Keratinocyte (primary cell): Measurements from ENCODE around the gene ZDHHC22. TPM values are rescaled to one million over a fixed set of nuclear protein-coding genes. Genes with fewer than 3 reads are reported as not detected.
A peak's percentile ranks its signal among the peaks of the same experiment; 100 is the strongest.

Experiments used
- DNase-seq: peaks from one replicate; pipeline ENCODE4 v3.0.0-alpha.2; 2011; ENCODE audit warnings: low read depth, missing footprints, low spot score
- FAIRE-seq: peaks from 2 replicates; lab custom pipeline; 2011; peaks lifted over from hg19 to GRCh38; lab: Jason Lieb, UNC
- H2AFZ ChIP-seq: 2 replicates; pipeline ENCODE4 v1.6.0; 2012; ENCODE audit warnings: low read length, control low read depth, inconsistent platforms; ENCODE audit not compliant: control insufficient read depth
- H3K27ac ChIP-seq: 2 replicates; pipeline ENCODE4 v1.5.1; 2011; ENCODE audit warnings: low read length; ENCODE audit not compliant: control insufficient read depth, insufficient read depth
- H3K27me3 ChIP-seq: 3 replicates; pipeline ENCODE4 v1.6.0; 2011; ENCODE audit warnings: low read length; ENCODE audit not compliant: control insufficient read depth, insufficient read depth; ENCODE audit errors: extremely low read depth
- H3K36me3 ChIP-seq, 2 experiments: 2 replicates in 1 of 2; 3 replicates in 1 of 2; pipeline ENCODE4 v1.5.1; 2011; ENCODE audit warnings: low read length in 2 of 2, mild to moderate bottlenecking in 1 of 2; ENCODE audit not compliant: control insufficient read depth in 2 of 2, insufficient read depth in 2 of 2; ENCODE audit errors: extremely low read depth in 1 of 2
- H3K4me1 ChIP-seq: 3 replicates; pipeline ENCODE4 v1.5.1; 2011; ENCODE audit warnings: low read length; ENCODE audit not compliant: control insufficient read depth, insufficient read depth; ENCODE audit errors: extremely low read depth
- H3K4me2 ChIP-seq: 3 replicates; pipeline ENCODE4 v1.6.0; 2011; ENCODE audit warnings: low read depth, low read length; ENCODE audit not compliant: control insufficient read depth, insufficient read depth; ENCODE audit errors: extremely low read depth
- H3K4me3 ChIP-seq, 3 experiments: fragments of 200-600 bp in 1 of 3; sonication (generic) in 1 of 3; 2 replicates in 2 of 3; 3 replicates in 1 of 3; pipeline ENCODE4 v1.5.1; 2011 to 2016; ENCODE audit warnings: low read length in 3 of 3, mild to moderate bottlenecking in 3 of 3, control low read depth in 2 of 3, inconsistent platforms in 1 of 3, low read depth in 1 of 3, mixed read lengths in 1 of 3, mixed run types in 1 of 3, moderate library complexity in 1 of 3; ENCODE audit not compliant: control insufficient read depth in 2 of 3, insufficient read depth in 2 of 3; ENCODE audit errors: extremely low read depth in 1 of 3
- H3K79me2 ChIP-seq: 2 replicates; pipeline ENCODE4 v1.6.0; 2012; ENCODE audit warnings: low read length; ENCODE audit not compliant: control insufficient read depth, insufficient read depth
- H3K9ac ChIP-seq: 3 replicates; pipeline ENCODE4 v1.6.0; 2011; ENCODE audit warnings: low read length; ENCODE audit not compliant: control insufficient read depth, insufficient read depth; ENCODE audit errors: extremely low read depth
- H3K9me1 ChIP-seq: 3 replicates; pipeline ENCODE4 v1.6.0; 2011; ENCODE audit warnings: low read length; ENCODE audit not compliant: control insufficient read depth, insufficient read depth; ENCODE audit errors: extremely low read depth
- H3K9me3 ChIP-seq: 2 replicates; pipeline ENCODE4 v1.5.1; 2012; ENCODE audit warnings: low read depth, low read length; ENCODE audit not compliant: control insufficient read depth
- H4K20me1 ChIP-seq: 3 replicates; pipeline ENCODE4 v1.6.0; 2011; ENCODE audit warnings: low read length; ENCODE audit not compliant: control insufficient read depth, insufficient read depth; ENCODE audit errors: extremely low read depth
- EZH2 ChIP-seq: IDR thresholded peaks from one replicate; pipeline ENCODE4 v1.6.1; 2012; ENCODE audit warnings: inconsistent platforms, mild to moderate bottlenecking, low read length, moderate library complexity
- dilution Hi-C: fragments of 300-500 bp; cut with MboI; formaldehyde crosslinking; loops from one replicate; pipeline ENCODE4 v1.7.0; 2020; ENCODE audit warnings: low sequenced_read_pairs; ENCODE audit not compliant: extremely low pct_ligation_motif_present
- polyA plus RNA-seq, 5 experiments: library from polyadenylated mRNA; depleted of rRNA in 3 of 5; stranded (reverse) in 3 of 5; stranded (forward) in 1 of 5; unstranded in 1 of 5; fragments of >200 nt; gene quantifications; 1 replicate in 1 of 5; 2 replicates in 3 of 5; 3 replicates in 1 of 5; pipeline versions ENCODE4 v1.2.1 to v1.2.3, GENCODE V29; 2011 to 2012; ENCODE audit warnings: missing spikeins in 2 of 5, low read depth in 1 of 5, low replicate concordance in 1 of 5
- TF ChIP-seq, protein P1 (sequence below), 3 experiments: IDR thresholded peaks in 1 of 3; conservative IDR thresholded peaks in 1 of 3; optimal IDR thresholded peaks in 1 of 3; 2 replicates in 2 of 3; 3 replicates in 1 of 3; pipeline versions ENCODE3 to v1.5.1; 2011; ENCODE audit warnings: low read length in 3 of 3, mild to moderate bottlenecking in 3 of 3, moderate library complexity in 2 of 3, control low read depth in 1 of 3, inconsistent platforms in 1 of 3; ENCODE audit not compliant: insufficient read depth in 2 of 3; ENCODE audit errors: extremely low read depth in 1 of 3

Gene ZDHHC22
- polyA plus RNA-seq, 1 donor (not counting 4 experiments of a cell fraction or from before 2014, with no cell fraction given): not detected

DNA sequence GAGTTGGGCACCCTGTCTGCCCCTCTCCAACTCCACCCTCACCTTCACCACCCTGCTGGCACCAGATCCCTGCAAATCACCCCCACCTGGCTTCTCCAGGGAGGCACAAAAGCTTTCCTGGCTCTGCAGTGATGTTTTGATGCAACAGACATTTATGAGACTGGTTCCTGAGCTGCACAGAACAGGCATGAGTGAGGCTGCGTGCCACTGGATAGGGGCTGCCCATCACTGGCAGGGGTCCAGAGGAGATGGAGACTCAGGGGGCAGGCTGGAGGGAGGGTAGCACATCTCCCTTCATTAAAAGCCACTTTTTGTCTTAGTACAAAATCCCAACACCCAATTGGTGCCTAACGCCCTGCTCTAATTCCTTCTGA lies 17.3 kb upstream of the ZDHHC22 start:
- Histone ChIP-seq H3K9me1 (no peaks in the 10 kb centered on the region), H3K27ac (no peak overlapping the region), H3K9me3 (no peaks in the 10 kb centered on the region), H3K79me2 (no peaks in the 10 kb centered on the region), H3K4me1 (peaks cover 4% of the 10 kb centered on the region), H3K27me3 (peaks cover 14% of the 10 kb centered on the region), H3K36me3 (no peaks in the 10 kb centered on the region), H4K20me1 (no peaks in the 10 kb centered on the region), H3K4me2 (no peak overlapping the region), H3K9ac (no peak overlapping the region), H2AFZ (no peak overlapping the region), H3K4me3 (no peak overlapping the region)
- FAIRE-seq (no peak), DNase-seq (no peak)
- TF ChIP-seq, protein P1, sequence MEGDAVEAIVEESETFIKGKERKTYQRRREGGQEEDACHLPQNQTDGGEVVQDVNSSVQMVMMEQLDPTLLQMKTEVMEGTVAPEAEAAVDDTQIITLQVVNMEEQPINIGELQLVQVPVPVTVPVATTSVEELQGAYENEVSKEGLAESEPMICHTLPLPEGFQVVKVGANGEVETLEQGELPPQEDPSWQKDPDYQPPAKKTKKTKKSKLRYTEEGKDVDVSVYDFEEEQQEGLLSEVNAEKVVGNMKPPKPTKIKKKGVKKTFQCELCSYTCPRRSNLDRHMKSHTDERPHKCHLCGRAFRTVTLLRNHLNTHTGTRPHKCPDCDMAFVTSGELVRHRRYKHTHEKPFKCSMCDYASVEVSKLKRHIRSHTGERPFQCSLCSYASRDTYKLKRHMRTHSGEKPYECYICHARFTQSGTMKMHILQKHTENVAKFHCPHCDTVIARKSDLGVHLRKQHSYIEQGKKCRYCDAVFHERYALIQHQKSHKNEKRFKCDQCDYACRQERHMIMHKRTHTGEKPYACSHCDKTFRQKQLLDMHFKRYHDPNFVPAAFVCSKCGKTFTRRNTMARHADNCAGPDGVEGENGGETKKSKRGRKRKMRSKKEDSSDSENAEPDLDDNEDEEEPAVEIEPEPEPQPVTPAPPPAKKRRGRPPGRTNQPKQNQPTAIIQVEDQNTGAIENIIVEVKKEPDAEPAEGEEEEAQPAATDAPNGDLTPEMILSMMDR (optimal IDR thresholded peaks at IDR 0.05 in 1 of 3, IDR thresholded peaks at IDR 0.05 in 1 of 3, conservative IDR thresholded peaks at IDR 0.05 in 1 of 3; ENCODE audit: extremely low read depth in 1 of 3, insufficient read depth in 2 of 3, low read length in 3 of 3): no peak
- no peak for TF ChIP-seq EZH2
- dilution Hi-C loops: no loop called here

DNA sequence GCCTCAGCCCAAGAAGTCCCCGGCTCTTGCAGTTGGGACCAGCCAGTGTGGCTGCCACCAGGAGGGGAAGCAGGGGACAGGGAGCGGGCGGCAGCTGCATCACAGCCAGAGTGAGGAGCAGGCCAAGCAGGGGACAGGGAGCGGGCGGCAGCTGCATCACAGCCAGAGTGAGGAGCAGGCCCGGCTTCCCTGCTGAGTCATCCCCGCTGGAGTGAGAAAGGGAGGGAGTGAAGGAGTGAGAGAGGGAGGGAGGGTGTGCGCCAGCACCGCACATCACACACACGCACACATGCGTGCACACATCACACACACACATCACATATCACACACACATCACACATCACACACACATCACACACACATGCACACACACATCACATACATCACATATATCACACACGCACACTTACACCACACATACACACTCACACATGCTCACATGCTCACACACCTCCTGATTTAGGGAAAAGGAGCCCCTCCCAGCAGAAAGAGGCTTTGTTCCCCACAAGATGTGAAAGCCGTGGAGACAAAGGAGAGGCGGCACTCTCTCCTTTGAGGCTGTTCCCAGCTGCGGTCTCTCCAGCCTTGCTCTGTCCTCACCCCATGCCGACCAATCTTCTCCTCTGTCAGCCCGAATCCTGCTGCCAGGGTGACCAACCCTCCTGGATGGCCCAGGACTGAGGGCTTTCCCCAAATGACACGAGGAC lies 16.7 kb upstream of the ZDHHC22 start:
- Histone ChIP-seq H3K4me2 (no peak overlapping the region), H3K9ac (no peak overlapping the region), H3K27me3 (peaks cover 18% of the 10 kb centered on the region), H3K27ac (no peak overlapping the region), H3K79me2 (no peaks in the 10 kb centered on the region), H3K36me3 (no peaks in the 10 kb centered on the region), H3K4me3 (no peak overlapping the region), H3K4me1 (peaks cover 4% of the 10 kb centered on the region), H4K20me1 (no peaks in the 10 kb centered on the region), H2AFZ (no peak overlapping the region), H3K9me1 (no peaks in the 10 kb centered on the region), H3K9me3 (no peaks in the 10 kb centered on the region)
- FAIRE-seq (peak; percentile 61), DNase-seq (no peak)
- TF ChIP-seq, protein P1 (optimal IDR thresholded peaks at IDR 0.05 in 1 of 3, IDR thresholded peaks at IDR 0.05 in 1 of 3, conservative IDR thresholded peaks at IDR 0.05 in 1 of 3; ENCODE audit: extremely low read depth in 1 of 3, insufficient read depth in 2 of 3, low read length in 3 of 3): no peak
- TF ChIP-seq EZH2: peak; percentile 32
- dilution Hi-C loops: no loop called here
